A549 (cell line): ENCODE data around the gene TMF1. TPM values are rescaled to one million over a fixed set of nuclear protein-coding genes. Genes with fewer than 3 reads are reported as not detected.

Experiments used
- ATAC-seq, 2 experiments: fragments of 200-7000 bp in 1 of 2; fragments of >200 bp in 1 of 2; cut with Nextera tagmentation in 1 of 2; cut with Tn5 transposase in 1 of 2; 3 replicates each; pipeline versions ENCODE4 v1.8.0 to v1.9.1; 2018 to 2020; ENCODE audit warnings: mild to moderate bottlenecking in 1 of 2, moderate library complexity in 1 of 2
- CTCF ChIA-PET: fragments of 300-600 bp; sonication (Branson Sonifier 250); formaldehyde crosslinking; extraction: SDS; loops from one replicate; lab custom pipeline; 2021; ENCODE audit warnings: antibody characterized with exemption, inconsistent platforms; lab: Yijun Ruan, JAX
- POLR2A ChIA-PET: fragments of 350-600 bp; formaldehyde crosslinking; extraction: SDS; loops from one replicate; lab custom pipeline; 2021; ENCODE audit warnings: antibody characterized with exemption, inconsistent platforms; lab: Yijun Ruan, JAX
- DNase-seq, 2 experiments: peaks; one replicate each; pipeline versions ENCODE4 v3.0.0 to v3.0.0-alpha.2; 2011 to 2016; ENCODE audit warnings: low read depth in 1 of 2, low spot score in 1 of 2
- FAIRE-seq: peaks from 2 replicates; lab custom pipeline; 2011; peaks lifted over from hg19 to GRCh38; lab: Jason Lieb, UNC
- H3K27ac ChIP-seq, 2 experiments: fragments of >200 bp; sonication (Bioruptor Twin); formaldehyde crosslinking; 3 replicates each; pipeline ENCODE4 v1.5.1; 2016 to 2017
- H3K4me1 ChIP-seq: fragments of >200 bp; sonication (Bioruptor Twin); formaldehyde crosslinking; 3 replicates; pipeline ENCODE4 v1.6.1; 2016
- H3K4me2 ChIP-seq: fragments of >200 bp; sonication (Bioruptor Twin); formaldehyde crosslinking; 3 replicates; pipeline ENCODE4 v1.6.1; 2016
- H3K4me3 ChIP-seq: fragments of >200 bp; sonication (Bioruptor Twin); formaldehyde crosslinking; 3 replicates; pipeline ENCODE4 v1.5.1; 2016
- H3K9me3 ChIP-seq: fragments of >200 bp; sonication (Bioruptor Twin); formaldehyde crosslinking; 3 replicates; pipeline ENCODE4 v1.6.1; 2016
- CBX8 ChIP-seq: fragments of 200-600 bp; sonication (generic); IDR thresholded peaks from 2 replicates; pipeline ENCODE4 v1.6.1; 2016
- CEBPB ChIP-seq, 2 experiments: fragments of >200 bp in 1 of 2; sonication (Bioruptor Twin) in 1 of 2; formaldehyde crosslinking in 1 of 2; IDR thresholded peaks; 2 replicates each; pipeline ENCODE4 v1.6.1; 2012 to 2016
- CHD2 ChIP-seq: fragments of 150-350 bp; IDR thresholded peaks from 2 replicates; pipeline ENCODE4 v1.6.1; 2014; ENCODE audit warnings: low read length; ENCODE audit not compliant: partially characterized antibody
- CTCF ChIP-seq: fragments of >200 bp; sonication (Bioruptor Twin); formaldehyde crosslinking; IDR thresholded peaks from 3 replicates; pipeline ENCODE4 v1.5.1; 2016
- E2F6 ChIP-seq: IDR thresholded peaks from 2 replicates; pipeline ENCODE4 v1.6.1; 2012; ENCODE audit warnings: low read depth, borderline replicate concordance
- EHF ChIP-seq: fragments of 250-450 bp; sonication (Bioruptor Pico); IDR thresholded peaks from 2 replicates; pipeline ENCODE4 v1.5.0; 2020; ENCODE audit warnings: mild to moderate bottlenecking
- EHMT2 ChIP-seq: fragments of 200-600 bp; sonication (generic); IDR thresholded peaks from 2 replicates; pipeline ENCODE4 v1.6.1; 2016; ENCODE audit warnings: antibody characterized with exemption, low read depth, mild to moderate bottlenecking, moderate library complexity
- EP300 ChIP-seq, 2 experiments: fragments of >200 bp; sonication (Bioruptor Twin); formaldehyde crosslinking; IDR thresholded peaks; 2 replicates in 1 of 2; 3 replicates in 1 of 2; pipeline ENCODE4 v1.6.1; 2016 to 2017
- GATA3 ChIP-seq: IDR thresholded peaks from 2 replicates; pipeline ENCODE4 v1.6.1; 2012; ENCODE audit warnings: borderline replicate concordance
- HDAC2 ChIP-seq: fragments of 200-600 bp; sonication (generic); IDR thresholded peaks from 2 replicates; pipeline ENCODE4 v1.6.1; 2016
- HES2 ChIP-seq: fragments of >200 bp; sonication (Bioruptor Twin); formaldehyde crosslinking; IDR thresholded peaks from 2 replicates; pipeline ENCODE4 v1.6.1; 2016
- JUN ChIP-seq, 2 experiments: fragments of >200 bp; sonication (Bioruptor Twin); formaldehyde crosslinking; IDR thresholded peaks; 2 replicates in 1 of 2; 3 replicates in 1 of 2; pipeline ENCODE4 v1.6.1; 2016 to 2017
- JUNB ChIP-seq: fragments of >200 bp; sonication (Bioruptor Twin); formaldehyde crosslinking; IDR thresholded peaks from 2 replicates; pipeline ENCODE4 v1.6.1; 2016
- KDM1A ChIP-seq: fragments of 200-600 bp; sonication (generic); IDR thresholded peaks from 2 replicates; pipeline ENCODE4 v1.6.1; 2016; ENCODE audit warnings: low read depth, mild to moderate bottlenecking
- KDM5A ChIP-seq: fragments of 200-600 bp; sonication (generic); IDR thresholded peaks from 2 replicates; pipeline ENCODE4 v1.6.1; 2016; ENCODE audit warnings: antibody characterized with exemption, mild to moderate bottlenecking
- MAX ChIP-seq: IDR thresholded peaks from 2 replicates; pipeline ENCODE4 v1.6.1; 2012
- MAZ ChIP-seq: fragments of 150-350 bp; IDR thresholded peaks from 2 replicates; pipeline ENCODE4 v1.6.1; 2014; ENCODE audit warnings: antibody characterized with exemption, low read depth, low read length, borderline replicate concordance
- MYC ChIP-seq: IDR thresholded peaks from 2 replicates; pipeline ENCODE4 v1.6.1; 2012; ENCODE audit warnings: mild to moderate bottlenecking, inconsistent platforms, low read length, improper control_type of control experiment, borderline replicate concordance
- NPAS2 ChIP-seq: fragments of 250-450 bp; sonication (Bioruptor Pico); IDR thresholded peaks from 2 replicates; pipeline ENCODE4 v1.8.0; 2022; ENCODE audit warnings: mild to moderate bottlenecking, moderate library complexity, borderline replicate concordance
- PHF8 ChIP-seq: fragments of 200-600 bp; sonication (generic); IDR thresholded peaks from 2 replicates; pipeline ENCODE4 v1.6.1; 2016; ENCODE audit warnings: low read depth, mild to moderate bottlenecking, antibody characterized with exemption, moderate library complexity, borderline replicate concordance
- POLR2A ChIP-seq: IDR thresholded peaks from 2 replicates; pipeline ENCODE4 v1.6.1; 2012; ENCODE audit warnings: mild to moderate bottlenecking, low read length
- RAD21 ChIP-seq, 2 experiments: fragments of >200 bp in 1 of 2; sonication (Bioruptor Twin) in 1 of 2; formaldehyde crosslinking in 1 of 2; IDR thresholded peaks in 1 of 2; conservative IDR thresholded peaks in 1 of 2; 2 replicates in 1 of 2; 3 replicates in 1 of 2; pipeline ENCODE4 v1.6.1; 2012 to 2018; ENCODE audit warnings: inconsistent platforms in 1 of 2
- RFX5 ChIP-seq: fragments of 450-650 bp; IDR thresholded peaks from 2 replicates; pipeline ENCODE4 v1.7.1; 2014; ENCODE audit warnings: antibody characterized with exemption, mild to moderate bottlenecking, moderate library complexity
- RNF2 ChIP-seq: fragments of 200-600 bp; sonication (generic); IDR thresholded peaks from 2 replicates; pipeline ENCODE4 v1.6.1; 2016; ENCODE audit warnings: low read depth, mild to moderate bottlenecking, antibody characterized with exemption, moderate library complexity, borderline replicate concordance
- SMC3 ChIP-seq: fragments of >200 bp; sonication (Bioruptor Twin); formaldehyde crosslinking; IDR thresholded peaks from 3 replicates; pipeline ENCODE4 v1.6.1; 2018; ENCODE audit warnings: inconsistent platforms
- ZFP36 ChIP-seq: fragments of 450-650 bp; IDR thresholded peaks from 2 replicates; pipeline ENCODE4 v1.6.1; 2014; ENCODE audit warnings: borderline replicate concordance; ENCODE audit not compliant: partially characterized antibody
- ZNF302 ChIP-seq: fragments of 250-450 bp; sonication (Bioruptor Pico); IDR thresholded peaks from 2 replicates; pipeline ENCODE4 v1.9.0; 2021; ENCODE audit warnings: inconsistent platforms, mild to moderate bottlenecking, moderate library complexity
- ZSCAN20 ChIP-seq: fragments of 250-450 bp; sonication (Bioruptor Pico); IDR thresholded peaks from 2 replicates; pipeline ENCODE4 v1.8.0; 2022; ENCODE audit warnings: mild to moderate bottlenecking, moderate library complexity
- WGBS: methylation state at CpG from one replicate; pipeline ENCODE4 v1.1.6; 2017; ENCODE audit errors: missing lambda C conversion rate; 5-methylcytosine and 5-hydroxymethylcytosine counted together
- polyA plus RNA-seq, 4 experiments: library from polyadenylated mRNA; depleted of rRNA in 3 of 4; stranded (reverse); fragments of >200 nt; fragmentation: RNase III in 1 of 4; extraction: RNeasy Plus Mini Kit Qiagen cat#74134 plus additional on column Dnase treatment in 1 of 4; gene quantifications; 2 replicates in 3 of 4; 3 replicates in 1 of 4; pipeline ENCODE4 v1.2.3, GENCODE V29; 2011 to 2017

Gene TMF1
- polyA plus RNA-seq, 2 of the 4 experiments (the other 2 are of a cell fraction) = 13.7 to 17.2 TPM

GRCh38 chr3:69081583-69082262 lies 29.6 kb upstream of the TMF1 start:
- H3K4me3 ChIP-seq = no peak overlapping the region
- DNase-seq = peak in 1 of 2 experiments; percentile 43
- no peak for FAIRE-seq

GRCh38 chr3:69080233-69080920 lies 28.2 kb upstream of the TMF1 start, which contains the start of gene UBA3:
Gene UBA3 (minus strand): TSS chr3:69080365. CDS start chr3:69080353, 12 bp downstream.
- peak within 1 kb of the TSS; percentile 82 for H3K4me3 ChIP-seq
- peak within 1 kb of the TSS; percentile 95 for H3K4me2 ChIP-seq
- no peaks in the 10 kb centered on the region for H3K9me3 ChIP-seq
- POLR2A ChIA-PET = no interaction called here
- no peak for FAIRE-seq
- TF ChIP-seq RNF2 (no peak), PHF8 (no peak), MYC (no peak), RAD21 (conservative IDR thresholded peaks at IDR 0.05 in 1 of 2, IDR thresholded peaks at IDR 0.05 in 1 of 2) (no peak), CBX8 (no peak), SMC3 (no peak), MAZ (no peak), CTCF (no peak), CEBPB (IDR thresholded peaks at IDR 0.05) (no peak), EHMT2 (no peak), ZFP36 (no peak), HES2 (no peak), E2F6 (peak; percentile 48; the same call in 1 of the 2 replicates), ZNF302 (CRISPR knock-in tag) (no peak), GATA3 (no peak), POLR2A (peak; percentile 80), EP300 (IDR thresholded peaks at IDR 0.05) (no peak), CHD2 (no peak), JUN (IDR thresholded peaks at IDR 0.05) (peak; percentile 62 to 80; a peak in 4 of 5 replicates), KDM5A (no peak), NPAS2 (CRISPR knock-in tag) (no peak), HDAC2 (no peak), RFX5 (no peak), JUNB (no peak)
- TF ChIP-seq, all 56 proteins: peak for 3
- peak; percentile 76 to 88 for ATAC-seq
- CTCF ChIA-PET = no interaction called here
- peak; percentile 50 to 83 for DNase-seq
- WGBS = 9% methylated on average over 18 of the region's 37 CpGs
- H3K4me1 ChIP-seq = peaks cover 53% of the 10 kb centered on the region
- H3K27ac ChIP-seq = peak within 1 kb of the TSS; percentile 91 to 99

More at GRCh38 chr3:69081583-69082262, 29.6 kb upstream of the TMF1 start:
- POLR2A ChIA-PET = interaction anchor here (2.0 kb wide), 1 partner anchor 29 kb away, joined by 4 read pairs; the partner anchor contains the start of gene TMF1
- no peak for TF ChIP-seq EHF
- peak; percentile 72; the same call in 1 of the 2 replicates for TF ChIP-seq KDM1A
- TF ChIP-seq MAX = 0 out of 2 replicates have a peak, but pooled peaks have one; percentile 18
- TF ChIP-seq ZSCAN20 (CRISPR knock-in tag) = no peak
- TF ChIP-seq GATA3 = peak; percentile 28; the same call in 1 of the 2 replicates
- H3K27ac ChIP-seq = peak overlapping the region; percentile 76 to 96; a peak in 5 of 6 replicates
- H3K4me2 ChIP-seq = peak overlapping the region; percentile 95
- H3K9me3 ChIP-seq = no peaks in the 10 kb centered on the region
- H3K4me1 ChIP-seq = peaks cover 54% of the 10 kb centered on the region
- CTCF ChIA-PET = interaction anchor here (0.5 kb wide), 1 partner anchor 220 kb away, joined by 3 read pairs; no protein-coding TSS in a partner anchor
- WGBS = 37% methylated on average over 5 of the region's 5 CpGs
- no peak for ATAC-seq
